Naive thymus-derived CD4-positive, alpha-beta T cell (primary cell): ENCODE results near the gene RSAD2. TPM values are rescaled to one million over a fixed set of nuclear protein-coding genes. Genes with fewer than 3 reads are reported as not detected.

ENCODE experiments used
- ATAC-seq: fragments of 150-1000 bp; cut with Tn5 transposase; 2 replicates; pipeline ENCODE4 v1.10.0; 2021; ENCODE audit warnings: mild to moderate bottlenecking, moderate library complexity
- CTCF ChIA-PET: fragments of 350-600 bp; sonication (Branson Sonifier 250); formaldehyde crosslinking; loops from one replicate; lab custom pipeline; 2021; ENCODE audit warnings: antibody characterized with exemption; lab: Charles Lee
- POLR2A ChIA-PET: fragments of 350-600 bp; sonication (Branson Sonifier 250); formaldehyde crosslinking; loops from one replicate; lab custom pipeline; 2021; ENCODE audit warnings: antibody characterized with exemption, inconsistent platforms; lab: Charles Lee
- DNase-seq, 9 donors: peaks; one replicate each; pipeline versions ENCODE4 v3.0.0 to v3.0.0-alpha.2; 2020 to 2022; ENCODE audit warnings: mixed read lengths in 1 of 9
- H3K27ac ChIP-seq: one replicate; pipeline ENCODE4 v1.7.0; 2013; ENCODE audit warnings: mild to moderate bottlenecking, low read depth, low read length, moderate library complexity
- H3K27me3 ChIP-seq, 2 donors: one replicate each; pipeline ENCODE4 v1.7.0; 2013; ENCODE audit warnings: low read length in 2 of 2, mild to moderate bottlenecking in 2 of 2, moderate library complexity in 2 of 2; ENCODE audit not compliant: control insufficient read depth in 2 of 2, insufficient read depth in 2 of 2
- H3K36me3 ChIP-seq, 3 experiments: 1 replicate in 2 of 3; 2 replicates in 1 of 3; pipeline ENCODE4 v1.7.0; 2013; ENCODE audit warnings: low read length in 3 of 3, mild to moderate bottlenecking in 3 of 3, moderate library complexity in 1 of 3; ENCODE audit not compliant: insufficient read depth in 3 of 3, control insufficient read depth in 2 of 3
- H3K4me1 ChIP-seq, 2 donors: one replicate each; pipeline ENCODE4 v1.7.0; 2013; ENCODE audit warnings: low read length in 2 of 2, mild to moderate bottlenecking in 2 of 2, moderate library complexity in 1 of 2; ENCODE audit not compliant: control insufficient read depth in 2 of 2, insufficient read depth in 2 of 2
- H3K4me3 ChIP-seq: 2 replicates; pipeline ENCODE4 v1.7.0; 2013; ENCODE audit warnings: mild to moderate bottlenecking, low read length
- H3K9me3 ChIP-seq, 3 experiments: 1 replicate in 2 of 3; 2 replicates in 1 of 3; pipeline ENCODE4 v1.7.0; 2013; ENCODE audit warnings: low read length in 3 of 3; ENCODE audit not compliant: control insufficient read depth in 2 of 3
- H3K27ac Mint-ChIP-seq, 9 donors: one replicate each; pipeline ENCODE4 v1.8.0; 2020 to 2022; ENCODE audit warnings: mixed read lengths in 9 of 9, mild to moderate bottlenecking in 8 of 9, moderate library complexity in 5 of 9, inconsistent platforms in 2 of 9
- H3K27me3 Mint-ChIP-seq, 5 donors: one replicate each; pipeline ENCODE4 v1.8.0; 2021 to 2022; ENCODE audit warnings: mixed read lengths in 5 of 5, mild to moderate bottlenecking in 1 of 5
- H3K36me3 Mint-ChIP-seq, 5 donors: one replicate each; pipeline ENCODE4 v1.8.0; 2020 to 2022; ENCODE audit warnings: mixed read lengths in 5 of 5, mild to moderate bottlenecking in 3 of 5, inconsistent platforms in 1 of 5
- H3K4me1 Mint-ChIP-seq, 7 donors: one replicate each; pipeline ENCODE4 v1.8.0; 2020 to 2022; ENCODE audit warnings: mixed read lengths in 7 of 7, mild to moderate bottlenecking in 3 of 7, inconsistent platforms in 1 of 7
- H3K4me3 Mint-ChIP-seq, 10 donors: one replicate each; pipeline ENCODE4 v1.8.0; 2020 to 2022; ENCODE audit warnings: mild to moderate bottlenecking in 10 of 10, mixed read lengths in 10 of 10, moderate library complexity in 6 of 10, inconsistent platforms in 2 of 10
- H3K9me3 Mint-ChIP-seq, 11 donors: one replicate each; pipeline ENCODE4 v1.8.0; 2020 to 2022; ENCODE audit warnings: mixed read lengths in 11 of 11, mild to moderate bottlenecking in 4 of 11, inconsistent platforms in 1 of 11, moderate library complexity in 1 of 11
- intact Hi-C, 2 donors: fragments of 100-400 bp; cut with micrococcal nuclease; formaldehyde crosslinking; loops; one replicate each; pipeline ENCODE4 v1.15.1; 2023
- polyA plus RNA-seq, 2 donors: library from polyadenylated mRNA; unstranded; fragments of 300-500 nt; fragmentation: Illumina TruSeq; gene quantifications; one replicate each; pipeline ENCODE4 v1.2.3, GENCODE V29; 2021
- total RNA-seq, 6 experiments: library from RNA in 5 of 6; stranded (reverse) in 5 of 6; gene quantifications; 1 replicate in 5 of 6; 2 replicates in 1 of 6; pipeline ENCODE4 v1.2.3 and lab custom pipeline; 2021 to 2026

The RSAD2 gene
- total and polyA plus RNA-seq, 7 experiments from 2014 or later: 5.0 to 72.6 (median 6.6) TPM

DNA sequence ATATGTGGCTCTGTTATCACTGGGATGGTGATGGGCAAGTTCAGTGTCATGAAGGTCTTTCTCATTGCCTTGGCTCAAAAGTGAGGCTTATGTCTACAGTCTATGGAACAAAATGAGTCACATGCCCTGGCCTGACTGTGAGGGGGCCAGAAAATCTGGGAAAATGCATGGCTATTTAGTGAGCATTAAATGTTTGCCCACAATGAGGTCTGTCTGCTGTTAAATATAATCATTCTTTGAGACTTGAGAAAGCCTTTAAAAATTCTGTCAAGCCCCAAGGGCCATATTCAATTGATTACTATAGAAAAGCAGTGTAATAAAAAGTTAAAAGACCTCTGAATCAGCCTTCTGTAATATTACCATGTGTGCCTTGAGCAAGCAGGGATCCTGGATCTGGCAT lies 34.1 kb downstream of the RSAD2 start:
- peak overlapping the region; percentile 85 for H3K27ac ChIP-seq
- Mint-ChIP-seq H3K27me3 (peaks cover 0 to 24% (median 0%) of the 10 kb centered on the region in 5 donors), H3K27ac (peak overlapping the region; percentile 62 to 99 (median 92)), H3K4me1 (peaks cover 56 to 100% (median 97%) of the 10 kb centered on the region in 7 donors), H3K9me3 (peaks cover 0 to 8% (median 0%) of the 10 kb centered on the region in 11 donors), H3K4me3 (peak overlapping the region; percentile 56 to 81 (median 73)), H3K36me3 (peaks cover 0 to 77% (median 0%) of the 10 kb centered on the region in 5 donors)
- peak overlapping the region; percentile 17 for H3K4me3 ChIP-seq
- H3K4me1 ChIP-seq: peaks cover 58 to 95% of the 10 kb centered on the region in 2 donors
- intact Hi-C loops: loop anchor here (5.0 to 10.0 kb wide), 2 partner anchors 523 to 1771 kb away; partner anchors contain the start of gene ID2 (in 2 of the 2)
- H3K9me3 ChIP-seq: no peaks in the 10 kb centered on the region
- CTCF ChIA-PET: interaction anchor here (0.6 to 2.8 kb wide), 4 partner anchors 10 to 34 kb away, joined by 3 to 19 read pairs (median 6); partner anchors contain the start of gene RSAD2
- POLR2A ChIA-PET: interaction anchor here (0.6 to 9.1 kb wide), 8 partner anchors 8 to 1770 kb away, joined by 3 to 81 read pairs (median 6); partner anchors contain the start of genes CMPK2, ID2, RNF144A and RSAD2
- H3K36me3 ChIP-seq: no peaks in the 10 kb centered on the region
- no peak for DNase-seq
- no peaks in the 10 kb centered on the region for H3K27me3 ChIP-seq
- no peak for ATAC-seq

DNA sequence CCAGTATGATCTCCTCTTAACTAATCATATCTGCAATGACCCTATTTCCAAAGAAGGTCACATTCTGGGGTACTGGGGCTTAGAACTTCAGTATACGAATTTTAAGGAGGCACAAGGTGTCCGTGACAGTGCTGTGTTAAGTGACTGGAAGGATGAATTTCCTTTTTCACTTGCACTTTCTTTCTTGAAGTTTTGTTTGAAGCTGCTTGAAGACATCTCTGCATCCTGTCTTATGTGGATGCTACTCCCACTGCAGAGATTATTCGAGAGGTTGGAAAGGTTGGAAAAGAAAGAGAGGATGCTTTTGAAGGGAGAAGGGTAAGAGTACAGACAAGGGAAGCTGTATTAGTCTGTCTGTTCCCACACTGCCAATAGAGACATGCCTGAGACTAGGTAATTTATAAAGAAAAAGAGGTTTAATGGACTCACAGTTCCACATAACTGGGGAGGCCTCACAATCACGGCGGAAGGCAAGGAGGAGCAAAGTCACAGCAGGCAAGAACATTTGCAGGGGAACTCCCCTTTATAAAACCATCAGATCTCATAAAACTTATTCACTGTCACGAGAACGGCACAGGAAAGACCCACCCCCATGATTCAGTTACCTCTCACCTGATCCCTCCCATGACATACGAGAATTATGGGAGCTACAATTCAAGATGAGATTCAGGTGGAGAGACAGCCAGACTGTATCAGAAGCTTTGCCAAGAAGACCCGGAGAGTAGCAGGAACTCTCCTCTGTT lies 36.0 kb downstream of the RSAD2 start:
- DNase-seq (peak in 8 of 9 donors; percentile 39 to 85 (median 74)), ATAC-seq (peak; percentile 33)
- intact Hi-C loops: loop anchor here (1.0 to 10.0 kb wide), 3 partner anchors 16 to 1769 kb away; partner anchors contain the start of gene ID2 (in 2 of the 2)
- POLR2A ChIA-PET: interaction anchor here (0.6 to 9.1 kb wide), 11 partner anchors 9 to 152 kb away, joined by 3 to 70 read pairs (median 4); partner anchors contain the start of gene RSAD2
- CTCF ChIA-PET: interaction anchor here (1.2 to 2.0 kb wide), 5 partner anchors 16 to 131 kb away, joined by 3 to 8 read pairs (median 4); no protein-coding TSS in a partner anchor
- Histone ChIP-seq H3K36me3 (peaks cover 0 to 3% (median 0%) of the 10 kb centered on the region in 3 experiments), H3K27me3 (no peaks in the 10 kb centered on the region), H3K4me1 (peaks cover 49 to 80% of the 10 kb centered on the region in 2 donors), H3K4me3 (peak overlapping the region; percentile 19), H3K27ac (peak overlapping the region; percentile 85), H3K9me3 (no peaks in the 10 kb centered on the region)
- Mint-ChIP-seq H3K9me3 (peaks cover 0 to 1% (median 0%) of the 10 kb centered on the region in 11 donors), H3K27ac (peak overlapping the region; percentile 84 to 99 (median 93)), H3K4me1 (peaks cover 46 to 84% (median 79%) of the 10 kb centered on the region in 7 donors), H3K27me3 (peaks cover 0 to 24% (median 0%) of the 10 kb centered on the region in 5 donors), H3K36me3 (peaks cover 0 to 58% (median under 1%) of the 10 kb centered on the region in 5 donors), H3K4me3 (peak overlapping the region; percentile 68 to 88 (median 80))

DNA sequence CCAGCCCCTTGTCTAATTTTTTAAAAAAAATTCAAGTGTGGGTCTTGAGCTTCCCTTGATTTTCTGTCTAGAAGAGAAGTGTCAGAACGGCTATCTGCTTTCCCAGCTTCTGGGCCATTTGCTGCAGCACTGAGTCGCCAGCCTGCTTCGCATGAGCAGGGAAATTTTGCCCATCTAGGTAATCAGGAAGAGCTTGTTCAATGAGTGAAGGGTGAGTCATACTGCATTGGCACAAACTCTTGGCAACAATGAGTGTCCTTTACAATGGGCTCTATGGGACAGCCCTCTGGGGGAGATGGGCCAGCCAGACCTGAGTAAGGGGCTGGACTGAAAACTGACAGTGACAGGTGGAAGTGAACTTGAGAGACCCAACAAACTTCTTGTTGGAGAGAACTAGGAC lies 37.3 kb downstream of the RSAD2 start:
- Histone ChIP-seq H3K27me3 (no peaks in the 10 kb centered on the region), H3K27ac (peak overlapping the region; percentile 85), H3K4me3 (no peak overlapping the region), H3K36me3 (peaks cover 0 to 3% (median 0%) of the 10 kb centered on the region in 3 experiments), H3K9me3 (no peaks in the 10 kb centered on the region), H3K4me1 (peaks cover 49 to 83% of the 10 kb centered on the region in 2 donors)
- H3K27me3 Mint-ChIP-seq: peaks cover 0 to 26% (median 0%) of the 10 kb centered on the region in 5 donors
- ATAC-seq (no peak), DNase-seq (peak in 1 of 9 donors; percentile 20)
- peak overlapping the region; percentile 74 to 99 (median 93) for H3K27ac Mint-ChIP-seq
- intact Hi-C loops: loop anchor here (5.0 to 10.0 kb wide), 3 partner anchors 127 to 1767 kb away; partner anchors contain the start of gene ID2 (in 2 of the 2)
- H3K36me3 Mint-ChIP-seq: peaks cover 0 to 59% (median 10%) of the 10 kb centered on the region in 5 donors
- peaks cover 45 to 84% (median 79%) of the 10 kb centered on the region in 7 donors for H3K4me1 Mint-ChIP-seq
- CTCF ChIA-PET: interaction anchor here (0.6 to 5.0 kb wide), 4 partner anchors 14 to 99 kb away, joined by 3 to 39 read pairs (median 3); no protein-coding TSS in a partner anchor
- POLR2A ChIA-PET: interaction anchor here (1.4 to 9.1 kb wide), 5 partner anchors 10 to 144 kb away, joined by 3 to 70 read pairs (median 9); partner anchors contain the start of gene RSAD2
- H3K9me3 Mint-ChIP-seq: peaks cover 0 to 12% (median 2%) of the 10 kb centered on the region in 11 donors
- H3K4me3 Mint-ChIP-seq: peak overlapping the region; percentile 29 to 80 (median 62)

GRCh38 chr2:6915399-6915798 lies 37.8 kb downstream of the RSAD2 start:
- Histone ChIP-seq H3K4me3 (no peak overlapping the region), H3K27ac (peak overlapping the region; percentile 85), H3K27me3 (no peaks in the 10 kb centered on the region), H3K36me3 (peaks cover 0 to 3% (median 0%) of the 10 kb centered on the region in 3 experiments), H3K4me1 (peaks cover 43 to 83% of the 10 kb centered on the region in 2 donors), H3K9me3 (no peaks in the 10 kb centered on the region)
- H3K9me3 Mint-ChIP-seq: peaks cover 0 to 12% (median 2%) of the 10 kb centered on the region in 11 donors
- POLR2A ChIA-PET: interaction anchor here (0.7 to 9.1 kb wide), 9 partner anchors 7 to 143 kb away, joined by 3 to 81 read pairs (median 4); partner anchors contain the start of gene RSAD2
- CTCF ChIA-PET: interaction anchor here (0.6 to 5.0 kb wide), 8 partner anchors 8 to 130 kb away, joined by 3 to 39 read pairs (median 4); no protein-coding TSS in a partner anchor
- ATAC-seq: no peak
- intact Hi-C loops: loop anchor here in 1 of 2 donors (5.0 to 10.0 kb wide), 2 partner anchors 127 to 519 kb away; no protein-coding TSS in a partner anchor
- DNase-seq: no peak
- peaks cover 41 to 84% (median 79%) of the 10 kb centered on the region in 7 donors for H3K4me1 Mint-ChIP-seq
- H3K27me3 Mint-ChIP-seq: peaks cover 0 to 26% (median 0%) of the 10 kb centered on the region in 5 donors
- peaks cover 0 to 58% (median 10%) of the 10 kb centered on the region in 5 donors for H3K36me3 Mint-ChIP-seq
- peak overlapping the region; percentile 3 to 99 (median 93) for H3K27ac Mint-ChIP-seq
- peak overlapping the region; percentile 32 to 80 (median 50) for H3K4me3 Mint-ChIP-seq

DNA sequence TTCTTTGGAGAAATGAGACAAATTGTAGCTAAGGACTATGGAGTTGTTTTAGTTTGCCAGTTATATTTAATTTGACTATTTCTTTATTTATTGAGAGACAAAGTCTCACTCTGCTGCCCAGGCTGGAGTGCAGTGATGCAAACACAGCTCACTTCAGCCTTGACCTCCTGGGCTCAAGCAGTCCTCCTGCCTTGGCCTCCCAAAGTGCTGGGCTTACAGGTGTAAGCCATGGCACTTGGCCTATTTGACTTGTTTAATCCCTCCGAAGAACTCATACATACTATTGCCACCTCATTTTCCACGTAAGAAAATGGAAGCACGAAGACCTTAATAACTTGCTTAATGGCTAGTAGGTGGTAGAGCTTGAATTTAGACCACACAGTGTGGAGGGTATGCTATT lies 38.6 kb downstream of the RSAD2 start:
- ChIA-PET POLR2A (interaction anchor here (0.7 to 9.1 kb wide), 10 partner anchors 8 to 142 kb away, joined by 3 to 81 read pairs (median 4); partner anchors contain the start of gene RSAD2), CTCF (interaction anchor here (0.6 to 5.0 kb wide), 20 partner anchors 9 to 142 kb away, joined by 3 to 39 read pairs (median 4); no protein-coding TSS in a partner anchor)
- DNase-seq (no peak), ATAC-seq (no peak)
- no peak overlapping the region for H3K4me3 ChIP-seq
- H3K27me3 Mint-ChIP-seq: peaks cover 0 to 22% (median 0%) of the 10 kb centered on the region in 5 donors
- peak overlapping the region; percentile 33 to 99 (median 84) for H3K27ac Mint-ChIP-seq
- peak overlapping the region; percentile 69 to 84 (median 76) for H3K4me3 Mint-ChIP-seq
- peaks cover 0 to 3% (median 0%) of the 10 kb centered on the region in 3 experiments for H3K36me3 ChIP-seq
- H3K36me3 Mint-ChIP-seq: peaks cover 0 to 52% (median 10%) of the 10 kb centered on the region in 5 donors
- H3K27ac ChIP-seq: no peak overlapping the region
- intact Hi-C loops: loop anchor here in 1 of 2 donors (2.0 to 10.0 kb wide), 3 partner anchors 83 to 519 kb away; no protein-coding TSS in a partner anchor
- peaks cover 35 to 81% of the 10 kb centered on the region in 2 donors for H3K4me1 ChIP-seq
- H3K4me1 Mint-ChIP-seq: peaks cover 38 to 84% (median 77%) of the 10 kb centered on the region in 7 donors
- H3K27me3 ChIP-seq: no peaks in the 10 kb centered on the region
- peaks cover 0 to 12% (median 2%) of the 10 kb centered on the region in 11 donors for H3K9me3 Mint-ChIP-seq
- H3K9me3 ChIP-seq: no peaks in the 10 kb centered on the region
